Activated T-helper 2 cell treated with anti-CD3 and anti-CD28 coated beads, Interferon-gamma antibody, Interleukin-2, Interleukin-4, amounts not matched to agents 10 μg/mL and 5 μg/mL and 100 μg/mL, durations not matched to agents 14 hours and 24 hours and 36 hours (primary cell): ENCODE results near the gene RAP1GAP2. TPM values are rescaled to one million over a fixed set of nuclear protein-coding genes. Genes with fewer than 3 reads are reported as not detected.

Source experiments
- DNase-seq: peaks from one replicate; pipeline ENCODE4 v3.0.0; 2021; ENCODE audit warnings: low spot score
- H3K27ac Mint-ChIP-seq: one replicate; pipeline ENCODE4 v1.8.0; 2021; ENCODE audit warnings: mixed read lengths
- H3K27me3 Mint-ChIP-seq: one replicate; pipeline ENCODE4 v1.8.0; 2021; ENCODE audit warnings: low read depth, mixed read lengths
- H3K36me3 Mint-ChIP-seq: one replicate; pipeline ENCODE4 v1.8.0; 2021; ENCODE audit warnings: low read depth, mixed read lengths
- H3K4me1 Mint-ChIP-seq: one replicate; pipeline ENCODE4 v1.8.0; 2021; ENCODE audit warnings: low read depth, mixed read lengths
- H3K4me3 Mint-ChIP-seq: one replicate; pipeline ENCODE4 v1.8.0; 2021; ENCODE audit warnings: low read depth, mild to moderate bottlenecking, moderate library complexity, mixed read lengths
- H3K9me3 Mint-ChIP-seq: one replicate; pipeline ENCODE4 v1.8.0; 2021; ENCODE audit warnings: mixed read lengths
- intact Hi-C: fragments of 100-400 bp; cut with micrococcal nuclease; formaldehyde crosslinking; loops from one replicate; pipeline ENCODE4 v1.15.1; 2023
- total RNA-seq: library from RNA; stranded (reverse); gene quantifications from 2 replicates; pipeline ENCODE4 v1.2.3, GENCODE V29; 2022

RAP1GAP2 gene
- total RNA-seq, 1 donor from 2014 or later: 0.46 TPM

DNA sequence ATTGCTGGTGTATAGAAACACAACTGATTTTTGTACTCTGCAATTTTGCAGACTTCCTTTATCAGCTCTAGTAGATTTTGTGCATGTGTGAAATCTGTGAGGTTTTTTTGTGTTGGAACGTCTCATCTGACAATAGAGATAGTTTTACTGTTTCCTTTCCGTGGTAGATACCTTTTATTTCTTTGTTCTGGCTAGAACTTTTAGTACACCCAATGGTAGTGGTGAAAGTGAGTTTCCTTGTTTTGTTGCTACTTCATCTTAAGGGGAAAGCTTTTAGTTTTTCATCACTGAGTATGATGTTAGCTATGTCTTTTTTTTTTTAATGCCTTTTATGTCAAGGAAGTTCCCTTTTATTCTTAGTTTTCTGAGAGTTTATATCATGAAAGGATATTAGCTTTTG lies 149.1 kb downstream of the RAP1GAP2 start:
- no peak overlapping the region for H3K4me3 Mint-ChIP-seq
- intact Hi-C loops: no loop called here
- H3K27me3 Mint-ChIP-seq: peaks cover 11% of the 10 kb centered on the region

DNA sequence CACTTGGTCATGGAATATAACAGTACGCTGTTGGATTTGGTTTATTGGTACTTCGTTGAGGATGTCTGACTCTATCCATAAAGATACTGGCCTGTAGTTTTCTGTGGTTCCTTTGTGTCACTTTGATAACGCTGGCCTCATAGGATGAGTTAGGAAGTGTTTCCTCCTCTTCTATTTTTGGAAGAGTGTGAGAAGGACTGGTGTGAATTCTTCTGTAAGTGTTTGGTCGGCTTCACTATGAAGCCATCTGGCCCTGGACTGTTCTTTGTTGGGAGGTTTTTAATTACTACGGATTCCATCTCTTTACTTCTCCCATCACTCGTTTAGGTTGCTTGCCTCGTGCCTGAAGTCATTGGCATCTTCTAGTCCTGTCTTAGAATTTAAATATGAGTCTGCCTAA lies 149.9 kb downstream of the RAP1GAP2 start:
- DNase-seq: no peak
- H3K4me3 Mint-ChIP-seq: no peak overlapping the region
- no peaks in the 10 kb centered on the region for H3K9me3 Mint-ChIP-seq
- peaks cover 11% of the 10 kb centered on the region for H3K27me3 Mint-ChIP-seq
- no peaks in the 10 kb centered on the region for H3K36me3 Mint-ChIP-seq
- H3K4me1 Mint-ChIP-seq: peaks cover 7% of the 10 kb centered on the region
- H3K27ac Mint-ChIP-seq: no peak overlapping the region
- intact Hi-C loops: no loop called here

More for the DNA sequence above, 149.1 kb downstream of the RAP1GAP2 start:
- no peaks in the 10 kb centered on the region for H3K36me3 Mint-ChIP-seq
- peaks cover 7% of the 10 kb centered on the region for H3K4me1 Mint-ChIP-seq
- DNase-seq: no peak
- H3K9me3 Mint-ChIP-seq: no peaks in the 10 kb centered on the region
- no peak overlapping the region for H3K27ac Mint-ChIP-seq

DNA sequence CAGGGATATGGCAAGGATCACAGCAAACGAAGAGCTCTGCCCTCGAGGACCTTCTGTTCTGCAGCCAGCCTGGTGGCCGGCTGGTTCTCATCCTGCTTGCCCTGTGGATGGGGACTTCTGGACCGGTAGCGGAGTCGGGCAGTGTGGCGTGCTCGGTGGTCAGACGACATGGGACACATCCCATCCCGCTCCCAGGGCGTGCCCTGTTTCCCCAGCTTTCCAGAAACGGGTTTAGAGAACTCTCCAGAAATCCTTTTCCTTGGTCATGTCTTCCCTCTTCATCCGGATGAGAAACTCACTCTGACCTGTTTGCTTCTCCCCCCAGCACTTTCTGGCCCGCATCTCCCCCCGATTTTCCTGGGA lies 151.3 kb downstream of the RAP1GAP2 start:
- intact Hi-C loops: no loop called here
- no peak overlapping the region for H3K4me3 Mint-ChIP-seq
- no peak for DNase-seq
- H3K36me3 Mint-ChIP-seq: no peaks in the 10 kb centered on the region
- H3K27ac Mint-ChIP-seq: no peak overlapping the region
- no peaks in the 10 kb centered on the region for H3K9me3 Mint-ChIP-seq
- H3K27me3 Mint-ChIP-seq: peaks cover 11% of the 10 kb centered on the region
- peaks cover 7% of the 10 kb centered on the region for H3K4me1 Mint-ChIP-seq

DNA sequence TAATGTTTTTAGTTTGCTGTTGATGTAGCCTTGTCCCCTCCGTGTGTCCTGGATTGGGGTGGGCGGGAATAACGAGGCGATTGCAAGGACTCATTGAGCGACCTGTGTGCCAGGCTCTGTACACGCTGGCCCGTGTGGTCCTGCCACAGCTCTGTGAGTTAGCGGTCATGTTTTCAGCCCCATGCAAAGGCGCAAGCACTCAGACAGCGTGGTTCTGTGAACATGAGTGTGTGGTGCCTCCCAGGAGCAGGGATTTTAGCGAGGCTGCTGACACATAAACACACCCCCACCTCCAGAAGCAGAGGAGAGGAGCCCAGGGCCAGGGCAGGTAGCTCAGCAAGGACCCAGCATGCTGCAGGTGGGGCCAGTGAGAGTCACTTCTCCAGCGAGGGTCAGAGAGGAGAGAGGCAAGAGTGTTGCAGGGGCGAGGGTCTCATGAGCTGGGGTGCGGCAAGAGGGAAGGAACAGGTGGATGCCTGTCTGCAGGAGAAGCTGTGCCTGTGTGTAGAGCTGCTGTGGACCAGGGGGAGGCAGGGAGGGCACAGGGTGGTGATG lies 151.8 kb downstream of the RAP1GAP2 start:
- no peaks in the 10 kb centered on the region for H3K9me3 Mint-ChIP-seq
- H3K27me3 Mint-ChIP-seq: peaks cover 11% of the 10 kb centered on the region
- H3K36me3 Mint-ChIP-seq: no peaks in the 10 kb centered on the region
- peaks cover 7% of the 10 kb centered on the region for H3K4me1 Mint-ChIP-seq
- no peak for DNase-seq
- no peak overlapping the region for H3K4me3 Mint-ChIP-seq
- intact Hi-C loops: no loop called here
- H3K27ac Mint-ChIP-seq: no peak overlapping the region

DNA sequence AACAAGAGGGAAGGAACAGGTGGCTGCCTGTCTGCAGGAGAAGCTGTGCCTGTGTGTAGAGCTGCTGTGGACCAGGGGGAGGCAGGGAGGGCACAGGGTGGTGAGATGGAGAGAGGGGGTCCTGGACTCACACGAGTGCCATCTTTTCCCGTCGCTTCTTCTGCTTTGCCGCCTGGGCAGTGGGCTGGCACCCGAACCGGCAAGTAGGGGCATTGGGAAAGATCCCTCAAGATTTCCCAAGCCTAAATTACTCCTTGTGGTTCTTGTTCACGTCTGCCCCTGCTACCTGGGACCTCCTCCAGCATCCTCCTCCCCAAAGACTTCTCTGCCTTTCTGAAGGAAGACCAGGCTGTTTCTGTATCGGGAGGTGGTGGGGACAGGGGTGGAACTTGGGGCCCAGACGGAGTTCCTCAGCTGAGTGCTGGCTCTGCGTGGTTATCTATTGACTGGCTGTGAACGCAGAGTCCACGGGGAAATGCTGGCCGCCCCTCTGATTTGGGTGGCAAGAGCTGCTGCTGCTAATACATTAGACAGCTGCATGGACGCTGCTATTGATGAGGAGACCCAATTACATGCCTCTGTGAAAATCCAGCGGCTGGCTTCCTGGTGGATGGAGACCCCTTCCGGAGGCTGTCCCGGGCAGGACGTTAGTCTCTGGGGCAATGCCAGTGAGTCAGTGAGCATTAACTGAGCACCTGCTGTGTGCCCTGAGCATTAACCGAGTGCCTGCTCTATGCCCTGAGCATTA lies 152.7 kb downstream of the RAP1GAP2 start:
- Mint-ChIP-seq H3K4me3 (no peak overlapping the region), H3K9me3 (no peaks in the 10 kb centered on the region), H3K4me1 (peaks cover 7% of the 10 kb centered on the region), H3K27me3 (peaks cover 11% of the 10 kb centered on the region), H3K36me3 (no peaks in the 10 kb centered on the region), H3K27ac (no peak overlapping the region)
- intact Hi-C loops: no loop called here
- no peak for DNase-seq

DNA sequence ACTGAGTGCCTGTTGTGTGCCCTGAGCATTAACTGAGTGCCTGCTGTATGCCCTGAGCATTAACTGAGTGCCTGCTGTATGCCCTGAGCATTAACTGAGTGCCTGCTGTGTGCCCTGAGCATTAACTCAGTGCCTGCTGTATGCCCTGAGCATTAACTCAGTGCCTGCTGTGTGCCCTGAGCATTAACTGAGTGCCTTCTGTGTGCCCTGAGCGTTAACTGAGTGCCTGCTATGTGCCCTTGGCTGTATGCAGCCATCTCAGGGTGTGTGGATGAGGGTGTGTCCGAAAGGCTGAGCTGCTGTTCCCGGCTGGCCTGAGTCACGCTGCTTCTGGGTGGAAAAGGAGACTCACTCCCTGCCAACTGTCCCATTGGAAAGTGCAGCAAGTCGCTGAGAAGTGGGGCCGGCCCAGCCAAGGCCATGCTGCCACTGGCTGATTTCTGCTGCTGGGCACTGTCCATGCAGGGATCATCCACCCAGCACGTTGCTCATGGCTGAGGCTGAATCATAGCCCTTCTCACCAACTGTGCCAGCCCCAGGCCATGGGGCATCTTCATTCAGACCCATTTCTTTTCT lies 153.3 kb downstream of the RAP1GAP2 start:
- Mint-ChIP-seq H3K4me1 (peaks cover 2% of the 10 kb centered on the region), H3K27ac (no peak overlapping the region), H3K9me3 (no peaks in the 10 kb centered on the region), H3K4me3 (no peak overlapping the region), H3K36me3 (no peaks in the 10 kb centered on the region), H3K27me3 (peaks cover 7% of the 10 kb centered on the region)
- no peak for DNase-seq
- intact Hi-C loops: no loop called here

DNA sequence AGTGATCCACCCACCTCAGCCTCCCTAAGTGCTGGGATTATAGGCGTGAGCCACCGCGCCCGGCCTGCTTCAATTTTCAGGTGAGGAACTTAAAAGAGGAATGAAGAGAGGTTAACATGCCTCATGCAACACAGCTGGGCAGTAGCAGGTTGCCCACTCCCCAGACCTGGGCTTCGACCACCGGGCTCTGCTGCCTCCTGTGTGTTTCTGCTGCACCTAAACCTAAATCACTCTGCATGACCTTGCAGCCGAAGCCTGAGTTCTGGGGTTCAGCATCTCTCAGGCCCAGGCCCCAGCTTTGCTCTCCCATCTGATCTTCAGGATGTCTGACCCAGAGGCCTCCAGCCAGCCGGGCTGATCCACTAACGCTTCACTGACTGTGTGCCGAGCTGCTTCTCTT lies 154.6 kb downstream of the RAP1GAP2 start:
- no peaks in the 10 kb centered on the region for H3K9me3 Mint-ChIP-seq
- H3K4me3 Mint-ChIP-seq: no peak overlapping the region
- H3K4me1 Mint-ChIP-seq: peaks cover 8% of the 10 kb centered on the region
- H3K36me3 Mint-ChIP-seq: no peaks in the 10 kb centered on the region
- DNase-seq: no peak
- H3K27ac Mint-ChIP-seq: no peak overlapping the region
- peaks cover 9% of the 10 kb centered on the region for H3K27me3 Mint-ChIP-seq
- intact Hi-C loops: no loop called here

DNA sequence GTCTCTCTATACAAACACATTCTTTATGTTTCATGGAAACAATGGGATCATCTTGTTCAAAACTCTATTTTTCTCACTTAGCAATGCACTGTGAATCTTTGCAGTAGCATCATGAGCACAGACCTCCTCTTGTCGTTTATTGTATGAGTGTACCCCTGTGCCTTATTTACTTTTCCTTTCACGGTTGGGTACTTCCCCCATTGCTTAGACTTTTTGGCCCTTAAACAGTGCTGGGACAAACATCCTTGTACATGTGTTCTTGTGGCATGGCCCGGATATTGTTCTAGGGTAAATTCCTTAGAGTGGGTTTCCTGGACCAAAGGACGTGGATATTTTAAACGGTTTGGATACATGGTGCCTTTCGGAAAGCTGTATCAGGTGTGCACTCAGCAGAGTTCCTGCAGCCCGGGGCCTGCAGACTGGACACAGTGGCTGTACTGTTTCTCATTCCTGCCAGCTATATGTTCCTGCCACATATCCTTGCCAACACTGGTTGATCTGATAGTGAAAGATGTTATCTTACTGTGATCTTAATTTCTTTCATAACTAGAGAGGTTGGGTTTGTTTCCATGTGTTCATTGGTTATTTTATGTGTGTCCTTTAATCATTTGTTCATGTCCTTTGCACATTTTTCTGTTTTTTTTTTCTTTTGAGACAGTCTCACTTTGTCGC lies 156.1 kb downstream of the RAP1GAP2 start:
- no peak overlapping the region for H3K27ac Mint-ChIP-seq
- H3K9me3 Mint-ChIP-seq: no peaks in the 10 kb centered on the region
- no peak for DNase-seq
- peaks cover 8% of the 10 kb centered on the region for H3K4me1 Mint-ChIP-seq
- H3K4me3 Mint-ChIP-seq: no peak overlapping the region
- H3K27me3 Mint-ChIP-seq: peaks cover 10% of the 10 kb centered on the region
- H3K36me3 Mint-ChIP-seq: no peaks in the 10 kb centered on the region
- intact Hi-C loops: no loop called here

DNA sequence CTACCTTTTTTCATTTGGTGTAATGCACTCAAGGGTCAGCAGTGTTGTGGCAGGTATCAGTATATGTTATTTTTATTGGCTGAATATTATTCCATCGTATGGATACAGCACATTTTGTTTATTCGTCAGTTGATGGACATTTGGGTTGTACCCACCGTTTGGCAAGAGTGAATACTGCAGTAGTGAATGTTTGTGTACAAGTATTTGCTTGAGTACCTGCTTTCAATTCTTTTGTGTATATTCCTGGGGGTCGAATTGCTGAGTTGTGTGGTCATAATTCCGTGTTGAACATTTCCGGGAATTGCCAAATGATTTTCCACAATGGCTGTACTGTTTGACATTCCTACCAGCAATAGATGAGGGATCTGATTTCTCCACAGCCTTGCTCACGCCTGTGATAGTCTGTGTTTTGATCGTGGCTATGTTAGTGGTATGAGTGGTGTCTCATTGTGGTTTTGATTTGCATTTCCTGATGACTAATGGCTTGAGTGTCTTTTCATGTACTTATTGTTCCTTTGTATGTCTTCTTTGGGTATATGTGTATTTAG lies 158.7 kb downstream of the RAP1GAP2 start:
- Mint-ChIP-seq H3K4me3 (no peak overlapping the region), H3K9me3 (no peaks in the 10 kb centered on the region), H3K36me3 (no peaks in the 10 kb centered on the region), H3K27me3 (peaks cover 11% of the 10 kb centered on the region), H3K27ac (no peak overlapping the region), H3K4me1 (peaks cover 8% of the 10 kb centered on the region)
- no peak for DNase-seq
- intact Hi-C loops: no loop called here

DNA sequence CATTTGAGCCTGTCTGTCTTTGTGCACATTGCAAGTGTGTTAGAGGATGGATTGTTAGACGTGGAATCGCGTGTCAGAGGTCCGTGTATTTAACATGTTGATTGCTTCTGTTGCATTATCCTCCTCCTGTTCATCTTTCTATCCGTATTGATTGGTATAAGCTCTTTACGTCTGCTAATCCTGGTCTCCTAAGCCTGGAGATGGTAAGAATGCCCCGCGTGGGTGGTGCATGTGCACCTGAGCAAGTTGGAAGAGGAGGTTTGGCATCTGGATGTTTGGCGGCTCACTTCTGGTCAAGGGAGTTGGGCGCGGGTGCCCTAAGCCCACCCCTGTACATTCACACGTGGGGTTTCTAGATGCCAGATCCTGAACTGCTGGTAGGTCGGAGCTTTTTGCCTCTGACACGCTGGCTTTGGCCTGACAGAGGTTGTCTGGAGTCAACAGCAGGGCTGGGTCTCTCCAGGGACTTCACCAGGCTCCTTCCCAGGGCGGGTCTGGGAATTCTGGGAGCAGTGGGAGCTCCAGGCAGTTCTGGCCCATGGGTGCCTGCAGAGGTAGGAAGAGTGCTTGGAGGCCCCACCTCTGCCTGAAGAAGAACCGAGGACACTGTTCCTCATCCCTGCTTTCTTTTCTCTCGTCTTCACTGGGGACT lies 159.8 kb downstream of the RAP1GAP2 start:
- intact Hi-C loops: no loop called here

DNA sequence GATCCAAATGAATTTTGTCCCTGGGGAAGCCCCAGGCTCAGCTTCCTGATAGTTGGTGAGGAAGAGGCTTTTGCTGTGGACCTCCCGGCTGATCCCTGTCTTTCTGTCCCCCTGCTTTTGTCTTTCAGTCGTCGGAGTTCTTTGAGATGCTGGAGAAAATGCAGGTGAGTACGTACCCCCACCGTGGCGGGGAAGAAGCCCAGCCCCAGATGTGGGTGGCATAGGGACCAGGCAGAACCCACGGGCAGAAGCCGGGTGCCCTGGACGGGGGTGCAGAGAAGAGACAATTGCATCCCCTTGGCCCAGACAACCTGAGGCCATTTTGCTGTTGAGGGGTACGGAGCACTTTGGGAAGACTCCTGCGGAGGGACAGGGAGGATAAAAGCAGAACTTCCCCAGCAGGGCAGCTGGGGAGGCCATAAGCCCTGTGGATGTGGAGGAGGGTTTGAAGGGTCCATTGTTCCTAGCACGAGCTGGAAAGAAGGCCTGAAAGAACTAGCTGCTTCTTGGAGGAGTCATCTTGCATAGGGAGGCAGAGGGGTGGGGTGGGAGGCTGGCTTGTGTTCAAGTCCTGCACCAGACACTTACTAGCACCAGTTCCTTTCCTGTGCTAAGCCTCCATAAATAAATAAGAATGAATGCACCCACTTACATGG lies 161.5 kb downstream of the RAP1GAP2 start:
- Mint-ChIP-seq H3K4me3 (no peak overlapping the region), H3K36me3 (no peaks in the 10 kb centered on the region), H3K4me1 (peaks cover 8% of the 10 kb centered on the region), H3K27me3 (peaks cover 11% of the 10 kb centered on the region), H3K9me3 (no peaks in the 10 kb centered on the region), H3K27ac (no peak overlapping the region)
- no peak for DNase-seq
- intact Hi-C loops: no loop called here

More for the DNA sequence above, 159.8 kb downstream of the RAP1GAP2 start:
- DNase-seq: no peak
- Mint-ChIP-seq H3K27ac (no peak overlapping the region), H3K4me1 (peaks cover 8% of the 10 kb centered on the region), H3K4me3 (no peak overlapping the region), H3K9me3 (no peaks in the 10 kb centered on the region), H3K36me3 (no peaks in the 10 kb centered on the region), H3K27me3 (peaks cover 11% of the 10 kb centered on the region)

DNA sequence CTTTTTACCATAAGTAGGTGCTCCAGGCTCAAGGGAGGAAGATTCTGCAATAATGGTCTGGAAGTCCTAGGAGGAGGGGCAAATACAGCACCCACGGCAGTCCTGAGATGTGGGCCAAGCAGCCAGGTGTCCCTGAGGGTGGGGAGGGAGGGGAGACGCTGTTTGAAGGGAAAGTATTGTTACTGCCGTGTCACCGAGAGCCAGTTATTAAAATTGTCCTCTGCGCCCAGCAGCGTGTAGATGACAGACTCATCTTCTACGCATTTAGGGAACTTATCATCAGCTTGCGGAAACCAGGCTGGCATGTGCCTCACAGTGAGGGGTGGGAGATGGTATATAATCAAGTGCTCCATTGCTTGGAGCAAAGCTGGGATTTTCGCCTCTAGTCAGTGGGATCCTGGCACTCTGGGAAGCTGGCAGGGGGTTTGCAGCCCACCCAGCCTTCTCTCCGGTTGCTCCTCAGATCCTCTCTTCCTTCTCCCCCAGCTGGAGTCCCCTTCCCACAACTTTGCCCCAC lies 162.5 kb downstream of the RAP1GAP2 start:
- H3K27ac Mint-ChIP-seq: no peak overlapping the region
- DNase-seq: no peak
- H3K36me3 Mint-ChIP-seq: no peaks in the 10 kb centered on the region
- intact Hi-C loops: no loop called here
- H3K4me3 Mint-ChIP-seq: no peak overlapping the region
- H3K9me3 Mint-ChIP-seq: no peaks in the 10 kb centered on the region
- peaks cover 11% of the 10 kb centered on the region for H3K27me3 Mint-ChIP-seq
- H3K4me1 Mint-ChIP-seq: peaks cover 8% of the 10 kb centered on the region
